Activated CD4-positive, alpha-beta memory T cell treated with anti-CD3 and anti-CD28 coated beads, Interleukin-2, amount 10 ng/mL, durations not matched to agents 7 days and 5 days (primary cell): ENCODE results near the gene PDE4B. TPM values are rescaled to one million over a fixed set of nuclear protein-coding genes. Genes with fewer than 3 reads are reported as not detected.
A peak's percentile ranks its signal among the peaks of the same experiment; 100 is the strongest.

ENCODE experiments used
- CTCF ChIA-PET: fragments of 350-600 bp; sonication (Branson Sonifier 250); formaldehyde crosslinking; loops from one replicate; lab custom pipeline; 2021; ENCODE audit warnings: antibody characterized with exemption, inconsistent platforms; lab: Charles Lee
- POLR2A ChIA-PET: fragments of 350-600 bp; sonication (Branson Sonifier 250); formaldehyde crosslinking; loops from one replicate; lab custom pipeline; 2021; ENCODE audit warnings: antibody characterized with exemption; lab: Charles Lee
- DNase-seq: peaks from one replicate; pipeline ENCODE4 v3.0.0-alpha.2; 2020
- H3K27ac Mint-ChIP-seq: one replicate; pipeline ENCODE4 v1.8.0; 2021; ENCODE audit warnings: mild to moderate bottlenecking, mixed read lengths
- H3K27me3 Mint-ChIP-seq: one replicate; pipeline ENCODE4 v1.8.0; 2021; ENCODE audit warnings: mixed read lengths
- H3K36me3 Mint-ChIP-seq: one replicate; pipeline ENCODE4 v1.8.0; 2021; ENCODE audit warnings: low read depth, mixed read lengths
- H3K4me1 Mint-ChIP-seq: one replicate; pipeline ENCODE4 v1.8.0; 2021; ENCODE audit warnings: mixed read lengths
- H3K4me3 Mint-ChIP-seq: one replicate; pipeline ENCODE4 v1.8.0; 2021; ENCODE audit warnings: mild to moderate bottlenecking, mixed read lengths
- H3K9me3 Mint-ChIP-seq: one replicate; pipeline ENCODE4 v1.8.0; 2021; ENCODE audit warnings: mixed read lengths
- total RNA-seq, 2 experiments: library from RNA; stranded (reverse); gene quantifications; one replicate each; pipeline ENCODE4 v1.2.3, GENCODE V29; 2021

The PDE4B gene
- total RNA-seq, 2 experiments from 2014 or later = 46.8 to 48.0 TPM

DNA sequence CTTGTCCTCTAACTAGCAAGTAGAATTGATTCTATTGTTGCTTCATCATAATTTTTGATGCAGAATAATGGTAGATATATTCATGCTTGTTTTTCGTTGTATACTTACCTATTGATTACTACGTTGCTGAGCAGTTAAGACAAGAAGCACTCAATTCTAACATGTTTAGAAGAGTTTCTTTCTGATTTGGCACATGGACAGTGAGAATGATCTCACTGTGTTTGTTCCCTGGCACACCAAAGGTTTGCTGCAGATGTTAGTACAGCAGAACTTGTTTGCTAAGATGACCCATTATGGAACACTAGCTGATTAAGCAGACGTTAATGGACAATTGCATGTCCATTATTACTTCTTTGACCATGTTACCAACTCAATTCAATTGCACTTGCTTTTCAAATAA is 556.5 kb downstream of the PDE4B start:
- ChIA-PET CTCF (interaction anchor here (1.2 to 3.6 kb wide), 8 partner anchors 14 to 97 kb away, joined by 4 to 19 read pairs (median 10); no protein-coding TSS in a partner anchor), POLR2A (interaction anchor here (1.3 to 13.6 kb wide), 8 partner anchors 7 to 102 kb away, joined by 3 to 255 read pairs (median 14); no protein-coding TSS in a partner anchor)
- Mint-ChIP-seq H3K9me3 (no peaks in the 10 kb centered on the region), H3K4me1 (peaks cover 95% of the 10 kb centered on the region), H3K27me3 (no peaks in the 10 kb centered on the region), H3K36me3 (peaks cover 53% of the 10 kb centered on the region), H3K4me3 (peak overlapping the region; percentile 66), H3K27ac (peak overlapping the region; percentile 80)
- no peak for DNase-seq

DNA sequence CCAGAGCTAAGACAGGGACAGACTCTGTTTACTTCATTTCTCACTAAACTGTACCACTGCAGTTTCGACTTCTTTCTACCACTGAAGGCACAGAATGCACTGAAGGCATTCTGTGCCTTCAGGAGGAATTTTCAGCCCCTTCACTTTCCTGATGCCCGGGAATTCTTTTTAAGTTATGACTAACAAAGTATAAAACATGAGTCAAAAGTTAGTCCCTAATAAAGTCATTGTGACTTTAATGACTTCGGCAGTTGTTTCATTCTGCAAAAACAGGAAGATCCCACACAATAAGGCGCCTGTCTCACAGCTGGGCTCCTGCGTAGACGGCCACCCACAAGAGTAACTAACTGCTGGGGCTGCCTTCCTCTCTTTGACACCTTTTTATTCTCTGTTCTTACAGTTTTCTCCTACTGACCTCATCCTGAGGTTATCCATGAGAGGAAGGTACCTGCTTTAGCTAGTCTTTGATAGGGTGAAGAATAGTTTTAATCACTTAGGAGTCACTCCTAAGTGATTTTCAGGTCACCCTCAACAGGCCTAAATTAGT is 557.4 kb downstream of the PDE4B start:
- ChIA-PET CTCF (interaction anchor here (1.0 to 3.6 kb wide), 13 partner anchors 8 to 101 kb away, joined by 3 to 19 read pairs (median 6); no protein-coding TSS in a partner anchor), POLR2A (interaction anchor here (0.5 to 13.6 kb wide), 19 partner anchors 7 to 580 kb away, joined by 3 to 255 read pairs (median 7); no protein-coding TSS in a partner anchor)
- H3K9me3 Mint-ChIP-seq = no peaks in the 10 kb centered on the region
- DNase-seq = peak; percentile 55
- peaks cover 52% of the 10 kb centered on the region for H3K36me3 Mint-ChIP-seq
- peaks cover 94% of the 10 kb centered on the region for H3K4me1 Mint-ChIP-seq
- no peaks in the 10 kb centered on the region for H3K27me3 Mint-ChIP-seq
- H3K27ac Mint-ChIP-seq = peak overlapping the region; percentile 80
- H3K4me3 Mint-ChIP-seq = peak overlapping the region; percentile 66

GRCh38 chr1:66351478-66351877 is 558.8 kb downstream of the PDE4B start:
- POLR2A ChIA-PET = interaction anchor here (0.9 to 13.6 kb wide), 11 partner anchors 9 to 104 kb away, joined by 3 to 255 read pairs (median 13); no protein-coding TSS in a partner anchor
- CTCF ChIA-PET = interaction anchor here (2.0 to 3.6 kb wide), 6 partner anchors 9 to 94 kb away, joined by 6 to 19 read pairs (median 14); no protein-coding TSS in a partner anchor
- no peak for DNase-seq
- Mint-ChIP-seq H3K27me3 (no peaks in the 10 kb centered on the region), H3K9me3 (no peaks in the 10 kb centered on the region), H3K36me3 (peaks cover 54% of the 10 kb centered on the region), H3K4me3 (peak overlapping the region; percentile 49), H3K27ac (peak overlapping the region; percentile 80), H3K4me1 (peaks cover 93% of the 10 kb centered on the region)

GRCh38 chr1:66351913-66352312 is 559.2 kb downstream of the PDE4B start:
- POLR2A ChIA-PET = interaction anchor here (0.9 to 13.6 kb wide), 12 partner anchors 9 to 104 kb away, joined by 3 to 255 read pairs (median 10); no protein-coding TSS in a partner anchor
- H3K4me1 Mint-ChIP-seq = peaks cover 93% of the 10 kb centered on the region
- peak; percentile 48 for DNase-seq
- H3K4me3 Mint-ChIP-seq = peak overlapping the region; percentile 49
- no peaks in the 10 kb centered on the region for H3K27me3 Mint-ChIP-seq
- H3K9me3 Mint-ChIP-seq = no peaks in the 10 kb centered on the region
- CTCF ChIA-PET = interaction anchor here (1.2 to 3.6 kb wide), 3 partner anchors 9 to 20 kb away, joined by 3 to 19 read pairs (median 13); no protein-coding TSS in a partner anchor
- peak overlapping the region; percentile 80 for H3K27ac Mint-ChIP-seq
- peaks cover 54% of the 10 kb centered on the region for H3K36me3 Mint-ChIP-seq

GRCh38 chr1:66352792-66353191 is 560.1 kb downstream of the PDE4B start:
- Mint-ChIP-seq H3K9me3 (no peaks in the 10 kb centered on the region), H3K27me3 (no peaks in the 10 kb centered on the region), H3K27ac (peak overlapping the region; percentile 24), H3K4me3 (no peak overlapping the region), H3K36me3 (peaks cover 60% of the 10 kb centered on the region), H3K4me1 (peaks cover 93% of the 10 kb centered on the region)
- POLR2A ChIA-PET = interaction anchor here (0.9 to 13.6 kb wide), 9 partner anchors 10 to 105 kb away, joined by 3 to 255 read pairs (median 15); no protein-coding TSS in a partner anchor
- CTCF ChIA-PET = interaction anchor here (1.0 to 3.6 kb wide), 4 partner anchors 14 to 94 kb away, joined by 3 to 19 read pairs (median 4); no protein-coding TSS in a partner anchor
- DNase-seq = no peak

DNA sequence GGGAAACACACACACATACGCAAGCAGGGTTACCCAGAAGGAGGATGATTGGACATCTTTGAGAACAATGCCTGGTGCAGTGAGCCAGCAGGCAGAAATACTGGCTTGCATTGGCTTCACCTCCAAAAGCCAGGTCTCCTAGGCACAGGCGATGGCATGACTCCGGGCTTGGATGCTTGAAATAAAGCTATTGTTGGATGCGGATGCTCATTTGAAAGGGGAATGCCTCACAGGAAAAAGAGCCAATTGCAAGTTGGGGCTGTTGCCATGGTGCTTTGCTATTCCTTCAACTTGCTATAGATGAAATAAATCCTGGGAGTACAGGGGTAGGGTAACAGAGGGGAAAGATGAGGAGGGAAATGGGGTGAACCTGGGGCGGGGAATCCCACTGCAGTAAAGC is 560.6 kb downstream of the PDE4B start:
- ChIA-PET POLR2A (interaction anchor here (0.9 to 13.6 kb wide), 11 partner anchors 9 to 105 kb away, joined by 3 to 255 read pairs (median 5); no protein-coding TSS in a partner anchor), CTCF (interaction anchor here (1.0 to 1.2 kb wide), 2 partner anchors 27 to 93 kb away, joined by 3 to 5 read pairs; no protein-coding TSS in a partner anchor)
- H3K9me3 Mint-ChIP-seq = no peaks in the 10 kb centered on the region
- H3K36me3 Mint-ChIP-seq = peaks cover 65% of the 10 kb centered on the region
- no peak overlapping the region for H3K4me3 Mint-ChIP-seq
- no peak for DNase-seq
- no peaks in the 10 kb centered on the region for H3K27me3 Mint-ChIP-seq
- peak overlapping the region; percentile 24 for H3K27ac Mint-ChIP-seq
- peaks cover 93% of the 10 kb centered on the region for H3K4me1 Mint-ChIP-seq

DNA sequence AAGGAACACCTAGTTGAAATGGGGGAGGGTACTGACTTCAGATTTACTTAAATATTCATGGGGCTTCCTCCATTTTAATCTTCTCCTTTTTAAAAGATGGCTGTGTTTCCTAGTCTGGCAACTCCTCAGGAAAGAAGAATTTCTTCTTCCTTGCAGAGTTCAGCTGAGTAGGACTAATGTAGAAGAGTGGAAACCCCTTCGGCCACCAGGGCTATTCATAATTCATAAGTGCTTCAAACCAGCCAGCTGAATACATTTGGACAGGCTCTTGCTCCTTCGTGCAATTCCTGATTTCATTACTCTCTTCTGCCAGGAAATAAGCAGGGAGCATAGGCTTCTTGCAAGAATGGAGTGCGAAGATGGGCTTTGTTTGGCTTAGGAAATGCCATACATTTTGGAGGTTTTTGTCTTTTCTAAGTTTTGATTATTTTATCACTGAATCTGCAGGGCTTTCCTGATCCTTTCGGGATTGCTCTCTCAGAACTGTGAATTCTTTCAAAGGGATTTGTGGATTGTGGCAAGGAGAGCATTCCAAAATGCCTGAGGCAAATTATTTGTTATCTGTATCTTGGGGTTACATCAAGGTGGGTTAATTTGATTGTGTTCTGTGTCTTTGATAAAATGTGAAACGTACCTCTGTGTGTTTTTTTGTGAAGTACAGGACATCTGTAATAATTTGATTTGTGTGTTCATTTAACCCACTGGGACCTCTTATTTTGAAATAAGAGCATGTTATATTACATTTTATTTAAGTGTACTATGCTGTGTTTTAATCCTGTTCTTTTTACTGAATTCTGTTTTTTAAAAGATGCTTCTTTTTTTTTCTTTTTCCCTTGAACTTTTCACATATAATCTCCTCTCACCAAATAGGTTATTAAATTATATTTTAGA is 561.9 kb downstream of the PDE4B start:
- no peak for DNase-seq
- no peaks in the 10 kb centered on the region for H3K9me3 Mint-ChIP-seq
- ChIA-PET POLR2A (interaction anchor here (0.9 to 13.6 kb wide), 6 partner anchors 7 to 92 kb away, joined by 3 to 255 read pairs (median 4); no protein-coding TSS in a partner anchor), CTCF (no interaction called here)
- H3K4me1 Mint-ChIP-seq = peaks cover 91% of the 10 kb centered on the region
- peaks cover 74% of the 10 kb centered on the region for H3K36me3 Mint-ChIP-seq
- H3K27me3 Mint-ChIP-seq = no peaks in the 10 kb centered on the region
- no peak overlapping the region for H3K4me3 Mint-ChIP-seq
- no peak overlapping the region for H3K27ac Mint-ChIP-seq

DNA sequence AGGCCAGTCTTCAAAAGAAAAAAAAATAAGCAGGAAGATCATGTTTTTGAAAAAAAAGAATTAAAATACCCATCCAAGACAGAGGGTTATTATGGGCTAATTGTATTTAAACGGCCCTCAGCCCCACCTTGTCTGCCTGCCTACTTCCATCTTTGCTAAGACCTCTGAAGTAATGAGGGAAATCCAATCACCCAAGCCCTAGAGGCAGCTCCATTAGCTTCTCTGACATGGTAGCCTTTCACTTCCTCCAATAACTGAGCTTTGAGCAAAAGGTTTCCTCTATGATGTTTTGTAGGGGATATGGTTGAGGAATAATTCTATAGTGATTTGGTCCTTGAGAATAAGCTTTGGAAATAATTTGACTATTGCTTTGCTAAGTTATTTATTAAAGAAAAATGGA is 563.1 kb downstream of the PDE4B start:
- peaks cover 80% of the 10 kb centered on the region for H3K36me3 Mint-ChIP-seq
- no peak for DNase-seq
- H3K4me3 Mint-ChIP-seq = no peak overlapping the region
- POLR2A ChIA-PET = interaction anchor here (1.0 to 1.6 kb wide), 5 partner anchors 22 to 108 kb away, joined by 3 to 4 read pairs (median 3); no protein-coding TSS in a partner anchor
- H3K4me1 Mint-ChIP-seq = peaks cover 89% of the 10 kb centered on the region
- no peak overlapping the region for H3K27ac Mint-ChIP-seq
- no peaks in the 10 kb centered on the region for H3K27me3 Mint-ChIP-seq
- CTCF ChIA-PET = interaction anchor here (1.5 kb wide), 1 partner anchor 23 kb away, joined by 5 read pairs; no protein-coding TSS in a partner anchor
- H3K9me3 Mint-ChIP-seq = no peaks in the 10 kb centered on the region

DNA sequence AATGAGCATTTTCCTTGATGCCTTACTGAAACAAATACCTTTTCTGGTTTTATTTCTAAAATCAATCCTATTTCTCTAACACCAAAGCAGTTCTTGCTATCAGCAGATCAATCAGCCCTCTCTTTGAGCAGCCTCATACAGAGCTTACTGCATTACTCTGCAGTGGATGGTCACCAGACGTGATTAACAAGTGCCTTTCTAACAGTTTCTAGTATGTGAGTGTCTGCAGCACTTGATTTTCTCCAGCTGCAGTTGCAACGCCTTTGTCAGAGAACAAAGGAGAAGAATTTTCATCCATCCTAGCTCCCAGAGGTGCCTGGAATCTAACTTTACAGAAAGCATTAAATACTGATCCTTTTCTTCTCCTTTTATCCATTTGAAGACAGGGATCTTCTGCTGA is 563.9 kb downstream of the PDE4B start:
- ChIA-PET POLR2A (interaction anchor here (0.8 to 1.6 kb wide), 9 partner anchors 10 to 88 kb away, joined by 3 to 7 read pairs (median 4); no protein-coding TSS in a partner anchor), CTCF (interaction anchor here (1.5 to 1.6 kb wide), 3 partner anchors 24 to 105 kb away, joined by 4 to 5 read pairs (median 4); no protein-coding TSS in a partner anchor)
- peak overlapping the region; percentile 44 for H3K27ac Mint-ChIP-seq
- DNase-seq = no peak
- H3K9me3 Mint-ChIP-seq = no peaks in the 10 kb centered on the region
- H3K36me3 Mint-ChIP-seq = peaks cover 82% of the 10 kb centered on the region
- no peaks in the 10 kb centered on the region for H3K27me3 Mint-ChIP-seq
- peaks cover 86% of the 10 kb centered on the region for H3K4me1 Mint-ChIP-seq
- no peak overlapping the region for H3K4me3 Mint-ChIP-seq

DNA sequence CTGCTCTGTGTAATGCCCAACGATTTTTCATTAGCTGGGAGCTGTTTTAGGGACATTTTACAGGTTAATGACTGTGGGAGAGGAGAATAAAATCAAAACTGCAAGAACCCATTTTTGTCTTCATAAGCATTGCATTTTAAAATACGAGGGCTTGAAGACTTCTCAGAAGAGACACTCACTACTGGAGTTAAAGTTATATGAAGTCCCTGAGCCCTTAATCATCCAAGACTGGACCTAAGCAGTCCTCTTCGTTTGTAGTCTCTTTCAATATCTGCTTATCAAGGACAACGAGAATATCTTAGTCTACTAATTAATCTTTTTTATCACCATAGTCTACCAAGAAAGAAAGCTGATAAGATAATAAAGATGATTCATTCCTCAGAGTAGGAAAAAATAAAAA is 564.3 kb downstream of the PDE4B start:
- Mint-ChIP-seq H3K4me3 (no peak overlapping the region), H3K9me3 (no peaks in the 10 kb centered on the region), H3K36me3 (peaks cover 83% of the 10 kb centered on the region), H3K4me1 (peaks cover 86% of the 10 kb centered on the region), H3K27me3 (no peaks in the 10 kb centered on the region), H3K27ac (peak overlapping the region; percentile 40)
- no peak for DNase-seq
- ChIA-PET CTCF (interaction anchor here (1.3 to 1.6 kb wide), 5 partner anchors 25 to 113 kb away, joined by 3 to 5 read pairs (median 4); no protein-coding TSS in a partner anchor), POLR2A (interaction anchor here (0.8 to 1.6 kb wide), 8 partner anchors 10 to 87 kb away, joined by 3 to 7 read pairs (median 4); no protein-coding TSS in a partner anchor)

DNA sequence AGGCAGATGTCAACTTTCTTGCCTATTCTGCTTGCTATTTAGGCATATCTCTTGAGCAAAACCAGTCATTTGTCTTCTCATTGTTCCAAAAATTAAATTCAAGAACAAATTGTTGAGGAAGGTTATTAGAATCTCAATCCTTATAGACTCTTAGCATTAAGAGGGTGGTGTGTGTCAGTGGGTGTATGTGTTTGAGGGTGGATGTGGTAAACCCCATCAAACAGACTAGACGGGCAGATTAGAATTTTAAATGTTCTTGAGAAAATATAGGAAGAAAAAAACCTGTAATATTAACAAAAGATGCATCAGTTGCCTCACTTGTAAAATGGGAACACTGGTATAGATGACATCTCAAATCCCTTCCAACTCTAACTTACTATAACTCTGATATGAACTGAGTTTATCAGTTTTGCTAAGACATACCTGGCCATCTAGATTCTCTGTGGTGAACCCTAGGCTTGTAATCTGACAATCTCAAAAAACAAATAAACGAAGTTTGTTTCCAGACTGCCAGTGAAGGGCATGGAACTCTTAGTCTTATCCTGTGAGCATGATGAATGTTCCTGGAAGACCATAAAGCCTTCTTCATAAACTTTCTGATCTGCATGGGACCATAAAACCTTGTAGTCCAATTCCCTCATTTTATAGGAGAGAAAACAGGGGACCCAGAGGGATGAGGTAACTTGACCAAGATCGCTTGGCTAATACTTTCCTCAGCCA is 564.9 kb downstream of the PDE4B start:
- Mint-ChIP-seq H3K27me3 (no peaks in the 10 kb centered on the region), H3K9me3 (no peaks in the 10 kb centered on the region), H3K36me3 (peaks cover 84% of the 10 kb centered on the region), H3K4me1 (peaks cover 86% of the 10 kb centered on the region), H3K4me3 (peak overlapping the region; percentile 8), H3K27ac (peak overlapping the region; percentile 40)
- no peak for DNase-seq
- ChIA-PET POLR2A (interaction anchor here (0.6 to 1.9 kb wide), 7 partner anchors 9 to 87 kb away, joined by 3 to 7 read pairs (median 4); no protein-coding TSS in a partner anchor), CTCF (interaction anchor here (1.3 to 1.6 kb wide), 4 partner anchors 79 to 114 kb away, joined by 3 to 4 read pairs (median 4); no protein-coding TSS in a partner anchor)
